ENCODE measurements around the gene RBM42.

The RBM42 gene

GRCh38 chr19:35665157-35665556 lies 36.3 kb downstream of the RBM42 start:
- no peak for DNase-seq (ENCODE audit: low read depth)
- no peak overlapping the region for H3K4me3 ChIP-seq (ENCODE audit: low read length)
- no peak for TF ChIP-seq CTCF (conservative IDR thresholded peaks at IDR 0.05; ENCODE audit: low read depth, low read length)

GRCh38 chr19:35665604-35666003 lies 36.8 kb downstream of the RBM42 start:
- TF ChIP-seq CTCF (conservative IDR thresholded peaks at IDR 0.05; ENCODE audit: low read depth, low read length), result no peak
- no peak overlapping the region for H3K4me3 ChIP-seq (ENCODE audit: low read length)
- DNase-seq (ENCODE audit: low read depth), result no peak

GRCh38 chr19:35666251-35666913 lies 37.5 kb downstream of the RBM42 start, which contains the start of gene UPK1A:
TSS of gene UPK1A (plus strand) at chr19:35666517. CDS start at chr19:35666813, 296 bp downstream.
- TF ChIP-seq CTCF (conservative IDR thresholded peaks at IDR 0.05; ENCODE audit: low read depth, low read length), result no peak
- DNase-seq (ENCODE audit: low read depth), result no peak
- H3K4me3 ChIP-seq (ENCODE audit: low read length), result no peak within 1 kb of the TSS

- no peak for TF ChIP-seq CTCF (conservative IDR thresholded peaks at IDR 0.05; ENCODE audit: low read depth, low read length)
- DNase-seq (ENCODE audit: low read depth), result no peak
- no peak overlapping the region for H3K4me3 ChIP-seq (ENCODE audit: low read length)
Measured at GRCh38 chr19:35669566-35669965, 40.7 kb downstream of the RBM42 start.

GRCh38 chr19:35669974-35670373 lies 41.1 kb downstream of the RBM42 start:
- H3K4me3 ChIP-seq (ENCODE audit: low read length), result no peak overlapping the region
- no peak for TF ChIP-seq CTCF (conservative IDR thresholded peaks at IDR 0.05; ENCODE audit: low read depth, low read length)
- no peak for DNase-seq (ENCODE audit: low read depth)

- DNase-seq (ENCODE audit: low read depth), result no peak
- no peak overlapping the region for H3K4me3 ChIP-seq (ENCODE audit: low read length)
- TF ChIP-seq CTCF (conservative IDR thresholded peaks at IDR 0.05; ENCODE audit: low read depth, low read length), result no peak
Measured at GRCh38 chr19:35670686-35671085, 41.9 kb downstream of the RBM42 start.

- TF ChIP-seq CTCF (conservative IDR thresholded peaks at IDR 0.05; ENCODE audit: low read depth, low read length), result no peak
- no peak overlapping the region for H3K4me3 ChIP-seq (ENCODE audit: low read length)
- DNase-seq (ENCODE audit: low read depth), result no peak
Measured at GRCh38 chr19:35671818-35672217, 43.0 kb downstream of the RBM42 start.
